RWPE1 (cell line): ENCODE results near the gene FBXO41.
A peak's percentile ranks its signal among the peaks of the same experiment; 100 is the strongest.

Source experiments
- CTCF ChIA-PET: fragments of 350-600 bp; sonication (Branson Sonifier 250); formaldehyde crosslinking; extraction: SDS; loops from one replicate; lab custom pipeline; 2021; lab: Yijun Ruan, JAX
- POLR2A ChIA-PET: fragments of 400-600 bp; formaldehyde crosslinking; extraction: SDS; loops from one replicate; lab custom pipeline; 2020; ENCODE audit warnings: antibody characterized with exemption; ENCODE audit not compliant: low non-redundant PET; lab: Yijun Ruan, JAX
- DNase-seq: peaks from one replicate; pipeline ENCODE4 v3.0.0; 2012; ENCODE audit warnings: low spot score
- H3K27ac ChIP-seq: fragments of 450-650 bp; 2 replicates; pipeline ENCODE4 v1.5.1; 2017
- TF ChIP-seq, protein P1 (sequence below): fragments of 450-650 bp; conservative IDR thresholded peaks from 2 replicates; pipeline ENCODE4 v1.5.1; 2017; ENCODE audit warnings: low read depth, mild to moderate bottlenecking

FBXO41 gene

DNA sequence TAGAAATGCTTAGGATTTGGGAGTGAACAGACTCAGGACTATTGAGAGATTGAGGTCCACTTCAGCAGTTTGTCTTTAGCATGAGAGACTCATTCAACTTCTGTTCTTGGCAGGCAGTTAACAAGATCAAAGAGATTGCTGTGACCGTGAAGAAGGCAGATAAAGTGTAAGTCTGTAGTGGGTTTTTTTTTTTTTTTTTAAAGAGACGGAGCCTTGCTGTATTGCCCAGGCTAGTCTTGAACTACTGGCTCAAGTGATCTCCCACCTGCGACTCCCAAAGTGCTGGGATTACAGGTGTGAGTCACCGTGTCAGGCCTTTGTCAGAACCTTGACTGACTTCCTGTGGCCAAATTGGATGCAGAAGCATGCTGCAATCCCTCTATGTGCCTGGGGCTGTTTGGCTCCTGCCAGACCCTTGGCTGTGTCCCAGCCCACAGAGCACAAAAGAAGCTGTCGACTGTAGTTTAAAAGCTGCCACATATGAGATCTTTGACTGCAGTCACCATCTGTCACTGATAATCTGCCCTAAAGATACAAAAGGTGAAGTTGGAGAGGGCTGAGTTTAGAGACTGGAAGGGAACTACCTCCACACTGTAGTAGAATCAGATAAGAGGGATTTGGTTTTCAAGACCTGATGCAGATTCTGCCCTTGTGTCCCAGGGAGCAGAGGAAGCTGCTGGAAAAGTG, 40.3 kb downstream of the FBXO41 start:
- TF ChIP-seq, protein P1, sequence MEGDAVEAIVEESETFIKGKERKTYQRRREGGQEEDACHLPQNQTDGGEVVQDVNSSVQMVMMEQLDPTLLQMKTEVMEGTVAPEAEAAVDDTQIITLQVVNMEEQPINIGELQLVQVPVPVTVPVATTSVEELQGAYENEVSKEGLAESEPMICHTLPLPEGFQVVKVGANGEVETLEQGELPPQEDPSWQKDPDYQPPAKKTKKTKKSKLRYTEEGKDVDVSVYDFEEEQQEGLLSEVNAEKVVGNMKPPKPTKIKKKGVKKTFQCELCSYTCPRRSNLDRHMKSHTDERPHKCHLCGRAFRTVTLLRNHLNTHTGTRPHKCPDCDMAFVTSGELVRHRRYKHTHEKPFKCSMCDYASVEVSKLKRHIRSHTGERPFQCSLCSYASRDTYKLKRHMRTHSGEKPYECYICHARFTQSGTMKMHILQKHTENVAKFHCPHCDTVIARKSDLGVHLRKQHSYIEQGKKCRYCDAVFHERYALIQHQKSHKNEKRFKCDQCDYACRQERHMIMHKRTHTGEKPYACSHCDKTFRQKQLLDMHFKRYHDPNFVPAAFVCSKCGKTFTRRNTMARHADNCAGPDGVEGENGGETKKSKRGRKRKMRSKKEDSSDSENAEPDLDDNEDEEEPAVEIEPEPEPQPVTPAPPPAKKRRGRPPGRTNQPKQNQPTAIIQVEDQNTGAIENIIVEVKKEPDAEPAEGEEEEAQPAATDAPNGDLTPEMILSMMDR: no peak
- peak overlapping the region; percentile 68 for H3K27ac ChIP-seq
- ChIA-PET POLR2A (interaction anchor here (1.8 kb wide), 1 partner anchor 10 kb away, joined by 12 read pairs; the partner anchor contains the start of genes CCT7 and PRADC1), CTCF (interaction anchor here (0.7 to 1.2 kb wide), 3 partner anchors 22 to 47 kb away, joined by 3 read pairs; no protein-coding TSS in a partner anchor)
- peak; percentile 81 for DNase-seq

GRCh38 chr2:73239776-73240175, 44.5 kb downstream of the FBXO41 start:
- TF ChIP-seq, protein P1: no peak
- ChIA-PET POLR2A (no interaction called here), CTCF (interaction anchor here (1.0 kb wide), 1 partner anchor 62 kb away, joined by 4 read pairs; no protein-coding TSS in a partner anchor)
- DNase-seq: no peak
- H3K27ac ChIP-seq: no peak overlapping the region

- ChIA-PET POLR2A (no interaction called here), CTCF (interaction anchor here (1.0 to 1.3 kb wide), 2 partner anchors 21 to 62 kb away, joined by 4 read pairs; no protein-coding TSS in a partner anchor)
- TF ChIP-seq, protein P1: no peak
- no peak for DNase-seq
- no peak overlapping the region for H3K27ac ChIP-seq
Measured at GRCh38 chr2:73238976-73239375, 45.3 kb downstream of the FBXO41 start.

DNA sequence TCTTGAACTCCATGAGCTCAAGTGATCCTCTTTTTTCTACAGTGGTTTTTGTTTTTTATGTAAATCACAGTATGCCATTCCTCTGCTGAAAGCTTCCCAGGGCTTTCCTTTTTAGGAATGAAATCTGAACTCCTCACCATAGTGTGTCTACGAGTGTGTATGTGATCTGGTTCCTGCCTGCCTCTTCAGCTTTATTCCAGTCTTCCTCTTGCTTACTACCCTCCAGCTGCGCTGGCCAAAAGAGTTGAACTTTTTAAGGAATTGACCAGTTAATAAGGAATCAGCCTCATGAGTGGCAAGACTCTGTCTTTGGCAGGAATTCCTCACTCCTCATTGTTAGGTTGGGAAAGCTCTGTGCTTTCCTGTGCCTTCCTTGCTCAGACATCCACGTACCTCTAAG, 46.1 kb downstream of the FBXO41 start:
- CTCF ChIA-PET: interaction anchor here (1.3 kb wide), 1 partner anchor 22 kb away, joined by 4 read pairs; no protein-coding TSS in a partner anchor
- no peak for DNase-seq
- no peak overlapping the region for H3K27ac ChIP-seq
- TF ChIP-seq, protein P1: no peak
- POLR2A ChIA-PET: no interaction called here

GRCh38 chr2:73237168-73237567, 47.1 kb downstream of the FBXO41 start:
- TF ChIP-seq, protein P1: no peak
- no peak overlapping the region for H3K27ac ChIP-seq
- POLR2A ChIA-PET: no interaction called here
- no peak for DNase-seq
- CTCF ChIA-PET: no interaction called here

- POLR2A ChIA-PET: interaction anchor here (0.6 kb wide), 1 partner anchor 32 kb away, joined by 3 read pairs; no protein-coding TSS in a partner anchor
- CTCF ChIA-PET: interaction anchor here (0.6 to 1.1 kb wide), 5 partner anchors 10 to 1690 kb away, joined by 3 to 4 read pairs (median 3); no protein-coding TSS in a partner anchor
- no peak for DNase-seq
Measured at GRCh38 chr2:73235315-73236028, 48.8 kb downstream of the FBXO41 start.

More at GRCh38 chr2:73235315-73236028, 48.8 kb downstream of the FBXO41 start:
- TF ChIP-seq, protein P1: no peak
- no peak overlapping the region for H3K27ac ChIP-seq
